ENCODE results near the gene DUSP15.

The DUSP15 gene

GRCh38 chr20:31860390-31861134 is 9.8 kb downstream of the DUSP15 start:
- DNase-seq (ENCODE audit: low read depth), result no peak

GRCh38 chr20:31859998-31860380 is 10.3 kb downstream of the DUSP15 start:
- DNase-seq (ENCODE audit: low read depth), result no peak

GRCh38 chr20:31859266-31859997 is 10.9 kb downstream of the DUSP15 start:
- no peak for DNase-seq (ENCODE audit: low read depth)

GRCh38 chr20:31858760-31859083 is 11.6 kb downstream of the DUSP15 start:
- DNase-seq (ENCODE audit: low read depth), result no peak

- no peak for DNase-seq (ENCODE audit: low read depth)
These were observed 12.2 kb downstream of the DUSP15 start for GRCh38 chr20:31857861-31858759.

- no peak for DNase-seq (ENCODE audit: low read depth)
These were observed 13.8 kb downstream of the DUSP15 start for GRCh38 chr20:31856516-31856915.

- DNase-seq (ENCODE audit: low read depth), result no peak
These were observed 16.8 kb downstream of the DUSP15 start for GRCh38 chr20:31853481-31853880.

GRCh38 chr20:31851240-31851955 is 18.9 kb downstream of the DUSP15 start:
- DNase-seq (ENCODE audit: low read depth), result no peak

- no peak for DNase-seq (ENCODE audit: low read depth)
These were observed 20.9 kb downstream of the DUSP15 start for GRCh38 chr20:31849306-31849930.

GRCh38 chr20:31848088-31848999 is 22.0 kb downstream of the DUSP15 start:
- no peak for DNase-seq (ENCODE audit: low read depth)

- no peak for DNase-seq (ENCODE audit: low read depth)
These were observed 23.6 kb downstream of the DUSP15 start for GRCh38 chr20:31846793-31847138.

- no peak for DNase-seq (ENCODE audit: low read depth)
These were observed 24.9 kb downstream of the DUSP15 start, which contains the start of gene FOXS1 for GRCh38 chr20:31845300-31845863. FOXS1 (minus strand) TSS chr20:31845604; CDS start chr20:31845542, 62 bp downstream.

GRCh38 chr20:31844737-31845299 is 25.5 kb downstream of the DUSP15 start:
- no peak for DNase-seq (ENCODE audit: low read depth)

GRCh38 chr20:31843881-31844280 is 26.4 kb downstream of the DUSP15 start:
- no peak for DNase-seq (ENCODE audit: low read depth)

- no peak for DNase-seq (ENCODE audit: low read depth)
These were observed 27.0 kb downstream of the DUSP15 start for GRCh38 chr20:31843288-31843687.

- no peak for DNase-seq (ENCODE audit: low read depth)
These were observed 27.7 kb downstream of the DUSP15 start for GRCh38 chr20:31842471-31843157.

- DNase-seq (ENCODE audit: low read depth), result no peak
These were observed 28.4 kb downstream of the DUSP15 start for GRCh38 chr20:31841928-31842327.

- no peak for DNase-seq (ENCODE audit: low read depth)
These were observed 29.2 kb downstream of the DUSP15 start for GRCh38 chr20:31840906-31841816.
